NCI-H1436 (cell line): ENCODE results near the gene FARS2.
A peak's percentile ranks its signal among the peaks of the same experiment; 100 is the strongest.
"Not testable (repeated sequence)": the region's sequence is repeated elsewhere in the genome, so short reads cannot be mapped to it uniquely, and the experiment has no call there.

Experiments
- DNase-seq: peaks from one replicate; lab custom pipeline; 2025; lab: John Stamatoyannopoulos, UW

Gene FARS2

DNA sequence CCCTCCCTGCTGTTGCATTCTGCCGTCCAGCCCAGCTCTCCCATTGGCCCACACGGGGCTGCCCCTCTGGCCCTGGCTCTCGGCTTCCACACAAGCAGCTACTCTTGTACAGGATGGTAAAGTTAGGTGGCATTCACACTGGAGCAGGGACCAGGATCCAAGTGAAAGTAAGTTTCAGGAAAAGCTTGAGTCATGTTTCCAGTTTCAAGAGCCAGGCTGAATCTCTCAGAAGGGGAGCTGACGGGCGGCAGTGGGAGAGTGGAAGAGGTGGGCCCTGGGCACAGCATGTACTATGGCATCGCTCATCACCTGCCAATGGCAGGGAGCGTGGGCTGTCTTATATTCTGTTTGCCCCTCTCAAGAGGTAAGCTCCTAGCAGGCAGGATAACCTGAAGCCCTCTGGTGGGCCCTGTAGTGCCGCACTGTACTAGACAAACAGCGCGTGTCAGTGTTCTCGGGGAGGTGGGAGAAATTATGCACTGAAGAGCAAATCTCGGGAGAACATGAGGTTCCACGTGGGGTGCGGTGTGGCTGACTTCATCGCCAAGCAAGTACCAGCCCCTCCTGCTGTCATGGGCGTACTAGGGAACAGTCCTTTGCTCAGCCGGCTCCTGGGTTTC is 503.9 kb downstream of the FARS2 start:
- DNase-seq, result no peak

- DNase-seq, result no peak
Observed at GRCh38 chr6:5766260-5766659, 504.9 kb downstream of the FARS2 start.

- DNase-seq, result no peak
Observed at GRCh38 chr6:5767471-5767870, 506.2 kb downstream of the FARS2 start.

DNA sequence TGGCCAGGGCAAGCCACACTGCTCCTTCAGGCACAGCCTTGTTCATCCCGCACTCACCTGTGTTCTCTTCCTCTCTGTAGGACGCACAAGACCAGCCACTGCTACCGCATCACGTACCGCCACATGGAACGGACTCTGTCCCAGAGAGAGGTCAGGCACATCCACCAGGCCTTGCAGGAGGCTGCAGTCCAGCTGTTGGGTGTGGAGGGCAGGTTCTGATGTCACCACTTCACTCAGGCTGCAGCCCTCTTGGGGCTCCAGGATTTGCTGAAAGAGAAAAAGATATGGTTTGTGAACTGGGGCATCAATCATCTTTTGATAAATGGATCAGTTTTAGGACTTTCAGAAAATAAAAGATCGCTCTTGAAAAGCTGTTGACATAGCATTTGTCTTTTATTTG is 509.9 kb downstream of the FARS2 start:
- DNase-seq, result no peak

GRCh38 chr6:5771759-5772390 is 510.6 kb downstream of the FARS2 start:
- no peak for DNase-seq

- no peak for DNase-seq
Observed at GRCh38 chr6:5772408-5773120, 511.3 kb downstream of the FARS2 start.

DNA sequence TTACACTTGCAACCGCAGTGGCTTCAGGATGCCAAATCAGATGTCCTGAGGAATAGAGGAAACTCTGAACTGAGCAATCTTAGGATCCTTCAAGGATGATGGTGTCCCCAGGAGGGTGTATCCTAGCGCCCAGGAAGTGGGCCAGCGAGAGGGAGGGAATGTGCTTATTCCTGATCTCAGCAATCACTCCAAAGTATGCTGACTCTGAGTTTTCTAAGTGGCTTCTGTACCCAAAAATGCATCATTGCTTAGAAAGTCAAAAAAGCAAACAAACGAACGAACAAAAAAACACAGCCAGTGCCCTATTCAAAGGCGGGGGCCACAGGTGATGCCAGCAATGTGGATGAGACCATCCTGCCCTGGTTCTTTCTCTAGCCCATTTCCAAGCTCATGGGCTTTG is 514.8 kb downstream of the FARS2 start:
- no peak for DNase-seq

GRCh38 chr6:5776706-5777390 is 515.5 kb downstream of the FARS2 start:
- no peak for DNase-seq

- no peak for DNase-seq
Observed at GRCh38 chr6:5778317-5778857, 517.1 kb downstream of the FARS2 start.

DNA sequence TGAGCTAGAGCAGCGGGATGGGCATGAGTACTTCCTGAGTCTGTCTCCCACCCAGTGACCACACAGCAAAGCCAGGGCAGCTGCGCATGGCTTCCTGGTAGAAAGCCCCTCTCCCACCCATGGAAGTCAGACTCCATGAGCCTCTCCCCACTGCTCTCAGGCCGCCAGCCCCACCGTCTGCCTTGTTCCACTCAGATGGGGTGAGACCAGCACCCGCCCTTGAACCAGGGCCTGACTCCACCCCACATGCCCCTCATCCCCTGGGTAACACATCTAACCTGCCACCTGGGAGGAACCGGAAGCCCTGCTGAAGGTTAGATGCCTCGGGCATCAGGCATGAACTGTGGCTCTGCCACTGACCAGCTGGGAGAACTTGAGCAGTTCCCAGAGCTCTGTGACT is 517.6 kb downstream of the FARS2 start:
- DNase-seq, result no peak

- no peak for DNase-seq
Observed at GRCh38 chr6:5781019-5781418, 519.7 kb downstream of the FARS2 start.

DNA sequence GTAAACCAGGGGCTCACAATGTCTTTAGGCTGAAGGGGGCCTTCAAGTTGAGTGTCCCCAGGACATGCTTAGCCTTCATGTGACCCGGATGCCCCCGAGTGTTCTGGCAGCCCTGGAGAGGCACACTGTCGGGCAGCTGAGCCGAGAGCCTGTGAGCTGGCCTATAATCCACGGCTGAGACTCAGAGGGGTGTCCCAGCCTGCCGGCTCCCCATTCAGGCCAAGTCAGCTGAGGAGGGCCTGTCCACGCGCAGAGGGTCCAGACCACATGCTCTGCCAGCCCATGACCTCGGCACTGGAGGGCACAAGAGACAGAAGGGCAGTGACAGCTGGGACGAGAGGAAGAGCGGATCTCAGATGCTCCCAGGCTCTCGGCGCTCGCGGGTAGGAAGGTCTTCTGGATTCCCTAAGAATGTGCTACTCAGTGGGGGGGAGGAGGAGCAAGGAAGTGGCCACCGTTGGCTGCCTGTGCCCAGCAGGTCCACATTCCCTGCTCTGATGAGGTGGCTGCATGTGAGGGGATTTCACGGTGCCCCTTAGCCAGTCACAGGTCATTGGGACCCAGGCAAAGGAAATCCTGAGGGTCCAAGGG is 520.7 kb downstream of the FARS2 start:
- no peak for DNase-seq

GRCh38 chr6:5782783-5783547 is 521.7 kb downstream of the FARS2 start:
- peak; percentile 6 for DNase-seq

DNA sequence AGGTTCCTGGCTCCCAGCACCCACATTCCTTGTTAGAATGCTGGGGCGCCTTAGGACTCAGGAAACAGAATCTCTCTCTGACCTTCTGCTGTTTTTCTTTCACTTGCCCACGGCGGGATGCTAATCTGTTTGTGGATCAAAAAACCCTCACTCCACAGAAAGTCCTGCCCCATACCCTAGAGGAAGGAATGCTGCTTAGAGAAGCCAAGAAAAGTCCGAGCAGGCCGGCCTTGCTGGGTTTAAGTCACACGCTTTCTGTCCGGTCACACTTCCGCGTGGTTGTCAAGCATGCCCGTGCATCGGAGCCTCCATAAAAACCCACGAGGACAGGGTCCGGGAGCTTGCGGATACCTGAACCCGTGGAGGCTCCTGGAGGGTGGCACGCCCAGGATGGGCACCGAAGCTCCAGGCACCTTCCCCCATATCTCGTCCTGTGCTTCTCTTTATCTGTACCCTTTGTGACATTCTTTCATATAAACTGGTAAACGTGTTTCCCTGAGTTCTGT is 522.3 kb downstream of the FARS2 start:
- no peak for DNase-seq

GRCh38 chr6:5785249-5785648 is 523.9 kb downstream of the FARS2 start:
- DNase-seq, result no peak

DNA sequence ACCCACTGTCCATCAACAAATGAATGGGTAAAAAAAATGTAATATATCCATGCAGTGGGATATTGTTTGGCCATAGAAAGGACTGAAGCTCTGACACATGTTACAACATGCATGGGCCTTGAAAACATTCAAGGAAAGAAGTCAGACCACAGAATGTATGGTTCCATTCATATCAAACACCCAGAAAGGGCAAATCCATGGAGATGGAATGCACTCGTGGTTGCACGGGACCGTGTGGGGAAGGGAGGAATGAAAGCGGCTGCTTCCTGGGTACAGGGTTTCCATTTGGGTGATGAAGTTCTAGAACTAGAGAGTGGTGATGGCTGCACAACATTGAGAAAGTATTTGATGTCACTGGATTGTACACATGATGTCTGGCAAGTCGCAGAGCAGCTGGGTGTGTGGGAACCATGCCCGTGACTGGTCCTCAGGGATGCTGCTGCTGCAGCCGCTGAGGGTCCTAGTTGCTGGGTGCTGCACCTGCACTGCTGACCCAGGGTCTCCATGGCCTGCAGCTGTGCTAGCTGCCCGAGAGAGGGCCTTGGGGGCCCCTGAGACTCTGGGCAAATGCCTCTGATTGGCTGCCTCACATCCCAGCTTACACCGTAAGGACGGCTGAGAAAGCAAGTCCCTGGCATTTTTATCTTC is 525.1 kb downstream of the FARS2 start:
- DNase-seq, result no peak

DNA sequence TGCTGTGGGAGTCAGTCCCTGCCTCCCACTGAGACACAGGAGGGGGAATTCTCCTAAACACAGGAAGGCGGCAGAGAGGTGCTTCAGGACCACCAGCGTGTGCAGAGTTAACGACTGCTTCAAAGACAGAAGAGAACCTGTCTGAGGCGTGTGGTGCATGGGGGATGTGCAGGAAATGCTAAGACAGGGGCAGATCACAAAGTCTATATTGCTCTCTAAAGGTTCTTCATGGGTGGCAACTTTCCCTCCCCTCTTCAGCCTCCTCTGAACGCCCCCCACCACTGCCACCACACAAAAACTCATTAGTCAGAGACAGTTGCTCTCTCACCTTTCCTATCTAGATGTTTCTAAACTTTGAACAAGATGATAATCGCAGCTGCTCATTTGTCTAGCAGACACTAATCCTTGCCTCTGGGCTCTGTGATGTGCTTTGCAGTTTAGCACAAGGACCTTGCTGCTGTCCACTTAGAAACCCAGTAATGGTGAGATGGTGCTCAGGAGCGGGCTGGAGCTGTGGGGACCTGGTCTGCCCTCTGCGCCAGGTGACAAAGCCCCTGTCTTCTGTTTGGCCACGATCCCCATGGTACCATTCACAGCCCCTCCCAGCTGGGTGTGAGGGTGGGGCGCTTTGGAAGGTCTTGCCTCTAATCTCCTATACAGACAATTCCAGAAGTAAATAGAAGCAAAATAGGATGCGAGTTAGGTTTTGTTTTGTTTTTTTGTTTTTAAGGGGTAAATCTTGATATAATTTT is 525.8 kb downstream of the FARS2 start:
- no peak for DNase-seq

DNA sequence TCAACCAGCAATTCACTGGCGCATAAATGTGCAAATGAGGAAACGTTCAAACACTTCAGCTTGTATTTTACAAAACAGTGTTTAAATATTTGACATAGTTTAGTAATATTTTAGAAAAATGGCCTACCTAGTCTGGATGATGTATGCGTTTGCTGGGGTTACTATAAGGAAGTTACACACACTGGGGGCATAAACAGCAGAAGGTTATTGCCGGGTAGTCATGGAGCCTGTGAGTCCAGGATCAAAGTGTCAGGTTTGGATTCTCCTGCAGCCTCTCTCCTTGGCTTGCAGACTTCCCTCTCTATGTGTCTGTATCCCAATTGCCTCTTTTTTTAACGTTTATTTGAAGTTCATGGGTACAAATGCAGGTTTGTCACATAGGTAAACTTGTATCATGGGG is 528.1 kb downstream of the FARS2 start:
- DNase-seq, result not testable (repeated sequence)

DNA sequence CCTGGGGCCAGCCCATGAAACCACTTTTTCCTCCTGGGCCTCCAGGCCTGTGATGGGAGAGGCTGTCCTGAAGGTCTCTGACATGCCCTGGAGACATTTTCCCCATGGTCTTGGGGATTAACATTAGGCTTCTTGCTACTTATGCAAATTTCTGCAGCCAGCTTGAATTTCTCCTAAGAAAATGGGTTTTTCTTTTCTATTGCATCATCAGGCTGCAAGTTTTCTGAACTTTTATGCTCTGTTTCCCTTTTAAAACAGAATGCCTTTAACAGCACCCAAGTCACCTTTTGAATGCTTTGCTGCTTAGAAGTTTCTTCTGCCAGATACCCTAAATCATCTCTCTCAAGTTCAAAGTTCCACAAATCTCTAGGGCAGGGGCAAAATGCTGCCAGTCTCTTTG is 535.2 kb downstream of the FARS2 start:
- DNase-seq, result not testable (repeated sequence)

- DNase-seq, result not testable (repeated sequence)
Observed at GRCh38 chr6:5806406-5806805, 545.1 kb downstream of the FARS2 start.
